WTC11 (cell line): ENCODE data around the gene KRABD2.
A peak's percentile ranks its signal among the peaks of the same experiment; 100 is the strongest.

Experiments used
- ATAC-seq: fragments of 200-7000 bp; cut with Tn5 transposase; 2 replicates; pipeline ENCODE4 v1.10.0; 2021; ENCODE audit warnings: mild to moderate bottlenecking, moderate library complexity
- CTCF ChIA-PET: fragments of 300-600 bp; sonication (Branson Sonifier 250); formaldehyde crosslinking; loops from one replicate; lab custom pipeline; 2021; ENCODE audit warnings: antibody characterized with exemption; lab: Charles Lee
- POLR2A ChIA-PET: fragments of 350-600 bp; sonication (Branson Sonifier 250); formaldehyde crosslinking; loops from one replicate; lab custom pipeline; 2021; ENCODE audit warnings: antibody characterized with exemption; lab: Charles Lee
- DNase-seq: peaks from one replicate; pipeline ENCODE4 v3.0.0; 2021; ENCODE audit warnings: low spot score
- H3K27ac Mint-ChIP-seq: 2 replicates; pipeline ENCODE4 v1.8.0; 2021; ENCODE audit warnings: mixed read lengths
- H3K27me3 Mint-ChIP-seq: 2 replicates; pipeline ENCODE4 v1.8.0; 2021; ENCODE audit warnings: low read depth, mild to moderate bottlenecking, moderate library complexity, mixed read lengths
- H3K36me3 Mint-ChIP-seq: 2 replicates; pipeline ENCODE4 v1.8.0; 2021; ENCODE audit warnings: mixed read lengths
- H3K4me1 Mint-ChIP-seq: 2 replicates; pipeline ENCODE4 v1.8.0; 2022; ENCODE audit warnings: mixed read lengths
- H3K4me3 Mint-ChIP-seq: 2 replicates; pipeline ENCODE4 v1.8.0; 2021; ENCODE audit warnings: mild to moderate bottlenecking, moderate library complexity, mixed read lengths
- H3K9me3 Mint-ChIP-seq: 2 replicates; pipeline ENCODE4 v1.8.0; 2021; ENCODE audit warnings: mixed read lengths
- AFF4 ChIP-seq: sonication (generic); formaldehyde crosslinking; IDR thresholded peaks from 2 replicates; pipeline ENCODE4 v1.8.1; 2023; ENCODE audit warnings: mild to moderate bottlenecking, missing genetic modification reagents, borderline replicate concordance
- AR ChIP-seq: fragments of 250-450 bp; sonication (Bioruptor Pico); IDR thresholded peaks from 2 replicates; pipeline ENCODE4 v1.9.0; 2021; ENCODE audit warnings: mild to moderate bottlenecking
- ATF6 ChIP-seq: sonication (generic); formaldehyde crosslinking; IDR thresholded peaks from 2 replicates; pipeline ENCODE4 v1.8.1; 2023; ENCODE audit warnings: mild to moderate bottlenecking, missing genetic modification reagents
- E2F5 ChIP-seq: sonication (generic); formaldehyde crosslinking; IDR thresholded peaks from 2 replicates; pipeline ENCODE4 v1.8.1; 2022; ENCODE audit warnings: mild to moderate bottlenecking, moderate library complexity, missing genetic modification reagents
- FOXJ3 ChIP-seq: sonication (generic); formaldehyde crosslinking; IDR thresholded peaks from 2 replicates; pipeline ENCODE4 v1.9.0; 2021; ENCODE audit warnings: missing genetic modification reagents, mild to moderate bottlenecking, borderline replicate concordance
- FOXK1 ChIP-seq: sonication (generic); formaldehyde crosslinking; IDR thresholded peaks from 2 replicates; pipeline ENCODE4 v1.8.0; 2022; ENCODE audit warnings: mild to moderate bottlenecking, moderate library complexity, missing genetic modification reagents
- FOXP1 ChIP-seq: sonication (generic); formaldehyde crosslinking; IDR thresholded peaks from 2 replicates; pipeline ENCODE4 v1.8.0; 2022; ENCODE audit warnings: missing genetic modification reagents, mild to moderate bottlenecking, moderate library complexity, borderline replicate concordance
- FOXP4 ChIP-seq: sonication (generic); formaldehyde crosslinking; IDR thresholded peaks from 2 replicates; pipeline ENCODE4 v1.8.0; 2022; ENCODE audit warnings: mild to moderate bottlenecking, missing genetic modification reagents
- NFYB ChIP-seq: sonication (generic); formaldehyde crosslinking; conservative IDR thresholded peaks from 2 replicates; pipeline ENCODE4 v1.8.0; 2022; ENCODE audit warnings: low read depth, missing genetic modification reagents
- OVOL2 ChIP-seq: fragments of 250-450 bp; sonication (Bioruptor Pico); IDR thresholded peaks from 2 replicates; pipeline ENCODE4 v1.9.0; 2021; ENCODE audit warnings: mild to moderate bottlenecking, borderline replicate concordance
- PRRX2 ChIP-seq: fragments of 250-450 bp; sonication (Bioruptor Pico); IDR thresholded peaks from 2 replicates; pipeline ENCODE4 v1.8.0; 2021; ENCODE audit warnings: mild to moderate bottlenecking
- RORB ChIP-seq: fragments of 250-450 bp; sonication (Bioruptor Pico); IDR thresholded peaks from 2 replicates; pipeline ENCODE4 v1.9.0; 2021; ENCODE audit warnings: mild to moderate bottlenecking
- SOX15 ChIP-seq: fragments of 250-450 bp; sonication (Bioruptor Pico); IDR thresholded peaks from 2 replicates; pipeline ENCODE4 v1.9.0; 2021; ENCODE audit warnings: mild to moderate bottlenecking
- ZNF232 ChIP-seq: sonication (generic); formaldehyde crosslinking; IDR thresholded peaks from 2 replicates; pipeline ENCODE4 v1.8.0; 2022; ENCODE audit warnings: mild to moderate bottlenecking, missing genetic modification reagents
- TF ChIP-seq, protein P1 (sequence below): fragments of 250-450 bp; sonication (Bioruptor Pico); IDR thresholded peaks from 2 replicates; pipeline ENCODE4 v1.8.0; 2021; ENCODE audit warnings: mild to moderate bottlenecking
- TF ChIP-seq, protein P2 (sequence below): sonication (generic); formaldehyde crosslinking; IDR thresholded peaks from 2 replicates; pipeline ENCODE4 v1.8.0; 2022; ENCODE audit warnings: mild to moderate bottlenecking, missing genetic modification reagents

Gene KRABD2

DNA sequence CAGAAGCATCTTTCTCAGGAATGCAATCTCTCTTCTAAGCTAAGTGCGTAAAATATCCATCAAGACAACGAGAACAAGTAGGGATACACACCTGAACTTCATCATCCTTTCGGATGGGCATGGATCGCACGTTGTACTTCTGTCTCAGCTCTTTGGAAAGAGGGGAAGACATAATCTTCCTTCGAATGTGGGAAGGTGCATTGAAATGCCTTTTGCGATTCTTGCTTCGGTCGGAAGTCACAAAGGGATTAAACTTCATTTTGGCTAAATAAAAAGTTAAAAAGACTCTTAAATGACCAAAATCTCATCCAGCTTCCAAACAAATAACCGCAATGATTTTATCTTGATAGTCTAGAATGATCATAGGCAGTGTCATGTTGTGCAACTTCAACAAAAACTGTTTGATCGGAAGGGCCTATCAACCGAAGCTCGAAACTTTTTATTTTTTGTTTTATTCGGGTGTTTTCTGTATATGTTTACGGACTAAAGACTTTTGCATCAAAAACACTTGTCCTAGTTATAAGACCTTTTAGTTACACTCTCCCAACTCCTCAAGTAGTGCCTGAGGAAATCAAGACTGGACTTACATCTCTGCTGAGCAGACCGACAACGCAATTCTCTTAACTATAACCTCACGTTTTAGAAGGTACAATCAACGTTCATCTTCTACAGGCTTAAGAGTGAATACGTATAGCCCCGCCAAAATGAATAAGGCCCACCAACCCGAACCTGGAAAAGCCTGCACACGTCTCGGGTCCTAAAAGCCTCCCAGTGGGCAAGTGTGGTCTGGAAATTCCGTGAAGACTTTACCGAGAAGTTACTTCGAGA is 5.8 kb upstream of the KRABD2 start (continued):
- TF ChIP-seq AFF4 (CRISPR knock-in tag), result 0 out of 2 replicates have a peak, but pooled peaks have one; percentile 6
- TF ChIP-seq, protein P1, sequence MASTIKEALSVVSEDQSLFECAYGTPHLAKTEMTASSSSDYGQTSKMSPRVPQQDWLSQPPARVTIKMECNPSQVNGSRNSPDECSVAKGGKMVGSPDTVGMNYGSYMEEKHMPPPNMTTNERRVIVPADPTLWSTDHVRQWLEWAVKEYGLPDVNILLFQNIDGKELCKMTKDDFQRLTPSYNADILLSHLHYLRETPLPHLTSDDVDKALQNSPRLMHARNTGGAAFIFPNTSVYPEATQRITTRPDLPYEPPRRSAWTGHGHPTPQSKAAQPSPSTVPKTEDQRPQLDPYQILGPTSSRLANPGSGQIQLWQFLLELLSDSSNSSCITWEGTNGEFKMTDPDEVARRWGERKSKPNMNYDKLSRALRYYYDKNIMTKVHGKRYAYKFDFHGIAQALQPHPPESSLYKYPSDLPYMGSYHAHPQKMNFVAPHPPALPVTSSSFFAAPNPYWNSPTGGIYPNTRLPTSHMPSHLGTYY (CRISPR knock-in tag), result no peak; the same call in 1 of the 2 replicates
- no peak for TF ChIP-seq PRRX2 (CRISPR knock-in tag)
- TF ChIP-seq SOX15 (CRISPR knock-in tag), result no peak
- no peak for TF ChIP-seq FOXJ3 (CRISPR knock-in tag)
- no peak for TF ChIP-seq ZNF232
- no peak for TF ChIP-seq E2F5 (CRISPR knock-in tag)
- TF ChIP-seq ATF6, result no peak
- TF ChIP-seq NFYB (CRISPR knock-in tag), result no peak

DNA sequence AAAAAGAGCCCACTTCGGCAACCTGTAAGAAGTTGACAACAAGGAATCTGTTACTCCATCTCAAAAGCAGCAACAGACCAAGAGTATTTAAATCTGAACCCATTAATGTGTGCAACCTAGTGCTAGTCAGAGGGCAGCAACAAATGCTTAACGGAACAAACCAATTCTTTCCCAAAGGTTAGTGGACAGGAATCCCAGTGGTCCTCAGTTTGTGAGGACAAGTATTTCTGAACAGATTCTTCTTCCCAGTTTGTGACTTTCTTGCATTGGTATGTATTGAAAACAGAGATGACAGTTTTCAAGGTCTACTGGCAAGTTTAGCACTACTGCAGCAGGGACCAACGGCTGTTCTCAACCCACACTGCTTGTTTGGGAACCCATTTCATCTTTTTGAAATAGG is 3.5 kb upstream of the KRABD2 start:
- ChIA-PET CTCF (interaction anchor here (0.9 to 1.1 kb wide), 2 partner anchors 41 to 366 kb away, joined by 3 read pairs; no protein-coding TSS in a partner anchor), POLR2A (no interaction called here)
- ATAC-seq (no peak), DNase-seq (no peak)
- peak overlapping the region; percentile 98 for H3K4me3 Mint-ChIP-seq
- H3K27me3 Mint-ChIP-seq, result no peaks in the 10 kb centered on the region
- H3K9me3 Mint-ChIP-seq, result no peaks in the 10 kb centered on the region
- peaks cover 58% of the 10 kb centered on the region for H3K4me1 Mint-ChIP-seq
- H3K27ac Mint-ChIP-seq, result peak overlapping the region; percentile 91
- peaks cover 63% of the 10 kb centered on the region for H3K36me3 Mint-ChIP-seq
- no peak for TF ChIP-seq RORB
- no peak for TF ChIP-seq OVOL2 (CRISPR knock-in tag)
- TF ChIP-seq FOXP1 (CRISPR knock-in tag), result no peak
- TF ChIP-seq AR (CRISPR knock-in tag), result no peak
- TF ChIP-seq NFYB (CRISPR knock-in tag), result no peak
- TF ChIP-seq, protein P2, sequence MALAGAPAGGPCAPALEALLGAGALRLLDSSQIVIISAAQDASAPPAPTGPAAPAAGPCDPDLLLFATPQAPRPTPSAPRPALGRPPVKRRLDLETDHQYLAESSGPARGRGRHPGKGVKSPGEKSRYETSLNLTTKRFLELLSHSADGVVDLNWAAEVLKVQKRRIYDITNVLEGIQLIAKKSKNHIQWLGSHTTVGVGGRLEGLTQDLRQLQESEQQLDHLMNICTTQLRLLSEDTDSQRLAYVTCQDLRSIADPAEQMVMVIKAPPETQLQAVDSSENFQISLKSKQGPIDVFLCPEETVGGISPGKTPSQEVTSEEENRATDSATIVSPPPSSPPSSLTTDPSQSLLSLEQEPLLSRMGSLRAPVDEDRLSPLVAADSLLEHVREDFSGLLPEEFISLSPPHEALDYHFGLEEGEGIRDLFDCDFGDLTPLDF (CRISPR knock-in tag), result no peak
- TF ChIP-seq FOXK1 (CRISPR knock-in tag), result no peak
- no peak for TF ChIP-seq FOXP4 (CRISPR knock-in tag)
